ENCODE results near the gene TENT4A.
"Not testable (repeated sequence)": the region's sequence is repeated elsewhere in the genome, so short reads cannot be mapped to it uniquely, and the experiment has no call there.

Gene TENT4A

DNA sequence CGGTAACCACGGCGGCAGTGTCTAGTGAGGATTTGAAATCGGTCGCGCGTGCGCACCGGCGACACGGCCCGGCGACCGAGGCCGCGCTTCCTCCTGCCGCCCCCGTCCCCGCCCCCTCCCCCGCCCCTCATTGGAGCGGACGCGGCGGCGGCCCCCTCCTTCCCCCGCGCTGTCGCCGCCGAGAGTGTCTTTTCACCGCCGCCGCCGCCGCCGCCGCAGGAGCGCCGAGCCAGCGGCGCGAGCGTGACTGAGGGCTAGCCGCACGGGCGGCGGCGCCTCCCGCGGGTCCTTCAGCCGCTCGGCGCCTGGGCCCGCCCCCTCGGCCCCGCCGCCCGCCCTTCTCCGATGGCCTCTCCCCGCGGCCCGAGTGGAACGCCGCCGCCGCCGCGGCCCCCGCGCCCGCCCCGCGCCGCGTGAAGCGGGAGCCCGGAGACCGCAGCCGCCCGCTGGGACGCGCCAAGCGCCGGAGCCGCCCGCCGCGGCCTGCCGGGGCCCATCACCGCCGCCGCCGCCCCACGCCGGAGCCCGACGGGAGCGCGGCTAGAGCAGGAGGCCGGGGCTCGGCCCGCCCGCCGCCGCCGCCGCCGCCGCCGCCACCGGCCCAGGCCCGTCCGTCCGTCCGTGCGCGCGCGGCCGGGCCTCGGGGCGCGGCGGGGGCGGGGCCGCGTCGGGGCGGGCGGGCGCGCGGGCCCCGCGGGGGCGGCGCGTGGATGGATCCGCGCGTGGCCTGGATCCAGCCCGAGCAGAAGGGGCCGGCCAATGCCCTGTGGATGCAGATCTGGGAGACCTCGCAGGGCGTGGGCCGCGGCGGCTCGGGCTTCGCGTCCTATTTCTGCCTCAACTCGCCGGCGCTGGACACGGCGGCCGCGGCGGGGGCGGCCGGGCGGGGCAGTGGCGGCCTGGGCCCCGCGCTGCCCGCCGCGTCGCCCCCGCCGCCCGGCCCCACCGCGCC, at the start of gene TENT4A:
Gene TENT4A, plus strand, starts transcription at position 159 of the 952 bp plus-strand sequence. Its CDS starts 552 bp downstream, at position 711.
- no peak for DNase-seq

DNA sequence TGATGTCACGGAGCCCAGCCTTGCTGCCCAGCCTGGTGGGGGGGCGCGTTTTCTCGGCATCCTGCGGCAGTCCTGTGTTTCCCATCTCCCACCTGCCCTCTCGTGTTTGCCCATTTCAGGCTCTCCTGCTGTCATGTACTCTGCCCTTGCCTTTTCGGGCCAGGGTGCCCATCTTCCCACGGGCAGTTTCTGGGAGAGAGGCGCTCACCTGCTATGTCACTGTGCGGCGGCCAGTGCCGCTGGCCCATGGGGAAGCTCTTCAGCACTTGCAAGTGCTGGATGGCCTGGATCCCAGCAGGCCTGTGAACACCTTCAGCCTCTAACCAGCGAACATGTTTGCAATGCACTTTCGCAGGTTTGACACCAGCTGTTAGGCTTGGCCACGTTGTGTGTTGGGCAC, 46.5 kb upstream of the TENT4A start:
- no peak for DNase-seq

DNA sequence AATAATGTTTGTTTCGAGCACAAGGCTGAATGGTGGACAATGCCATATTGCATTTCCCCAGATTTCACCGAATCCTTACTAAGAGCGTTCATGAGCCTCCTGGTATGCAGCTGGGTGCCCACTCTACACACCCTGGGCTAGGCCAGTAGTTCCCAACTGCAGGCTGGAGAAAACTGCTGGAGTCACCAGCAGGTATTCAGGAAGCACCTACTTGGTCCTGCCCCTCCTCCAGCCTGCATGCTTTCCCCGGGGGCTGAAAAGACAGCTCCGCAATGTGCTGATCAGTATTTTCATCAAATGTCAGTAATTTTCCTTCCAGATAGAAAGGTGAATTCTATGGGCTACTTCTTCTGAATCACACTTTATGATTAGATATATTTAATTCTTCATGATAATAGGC, 45.6 kb upstream of the TENT4A start:
- no peak for DNase-seq

DNA sequence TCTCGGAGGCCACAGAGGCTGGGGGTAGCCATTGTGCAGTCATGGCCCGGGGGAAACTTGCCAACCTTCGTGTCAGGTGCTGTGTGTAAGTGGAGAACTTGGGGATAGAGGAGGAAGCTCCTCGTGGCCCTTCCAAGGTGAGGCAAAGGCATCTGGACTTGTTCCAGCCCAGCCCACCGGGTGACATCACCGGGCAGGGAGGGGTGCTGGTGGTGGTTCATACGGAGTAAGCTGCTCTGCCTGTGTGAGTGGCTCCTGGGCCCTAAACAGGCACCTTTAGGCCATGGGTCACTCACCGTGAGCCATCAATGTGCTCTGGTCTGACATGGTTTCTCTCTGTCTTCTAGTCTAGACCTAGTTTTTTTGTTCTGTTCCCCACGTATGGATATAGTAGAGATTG, 44.5 kb upstream of the TENT4A start:
- DNase-seq = not testable (repeated sequence)

DNA sequence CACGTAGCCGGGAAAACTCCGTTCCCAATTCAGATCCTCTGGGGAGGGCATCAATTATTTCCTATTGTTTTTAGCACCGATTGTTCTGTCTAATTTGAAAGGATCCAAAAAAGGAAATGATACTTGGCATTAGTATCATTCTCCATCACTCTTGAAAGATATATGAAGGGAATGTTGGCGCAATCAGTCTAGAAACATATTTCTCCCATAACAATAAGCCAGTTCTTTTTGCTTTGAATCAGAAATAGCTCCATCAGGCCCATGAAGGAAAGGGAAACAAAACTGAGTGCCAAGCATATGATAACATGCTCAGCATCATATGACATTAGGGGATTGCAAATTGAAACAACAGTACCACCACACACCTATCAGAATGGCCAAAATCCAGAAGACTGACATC, 40.2 kb upstream of the TENT4A start:
- DNase-seq = no peak

DNA sequence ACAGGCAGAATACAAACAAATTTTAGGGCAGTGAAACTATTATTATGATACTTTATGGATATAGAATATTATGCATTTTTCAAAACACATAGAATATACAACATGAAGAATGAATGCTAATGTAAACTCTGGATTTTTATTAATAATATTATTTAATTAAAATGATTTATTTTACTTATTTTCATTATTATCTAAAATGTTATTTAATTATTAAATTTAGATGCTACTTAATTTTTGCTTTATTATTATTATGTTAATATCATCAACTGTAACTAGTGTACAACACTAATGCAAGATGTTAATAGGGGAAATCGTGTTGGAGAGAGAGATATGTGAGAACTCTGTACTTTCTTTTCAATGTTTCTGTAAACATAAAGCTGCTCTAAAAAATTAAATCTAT, 39.3 kb upstream of the TENT4A start:
- DNase-seq = no peak

DNA sequence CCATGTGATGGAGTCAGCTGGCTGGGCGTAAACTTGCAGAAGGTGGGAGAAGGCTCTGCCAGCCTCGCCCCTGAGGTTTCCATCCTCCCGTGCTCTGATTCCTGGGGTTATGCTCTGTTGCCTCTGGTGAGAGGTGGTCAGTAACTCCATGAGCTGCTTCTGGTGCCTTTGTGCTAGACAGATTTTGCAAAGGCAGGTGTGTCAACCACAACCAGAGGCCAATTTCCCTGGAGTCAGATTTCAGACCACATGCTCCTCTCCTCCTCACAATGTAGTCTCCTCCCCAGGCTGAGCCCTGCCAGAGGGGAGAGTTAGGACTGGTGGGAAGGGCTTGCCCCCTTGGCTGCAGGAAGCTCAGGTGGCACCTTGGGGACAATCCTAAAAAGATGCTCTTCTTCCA, 38.8 kb upstream of the TENT4A start:
- no peak for DNase-seq

DNA sequence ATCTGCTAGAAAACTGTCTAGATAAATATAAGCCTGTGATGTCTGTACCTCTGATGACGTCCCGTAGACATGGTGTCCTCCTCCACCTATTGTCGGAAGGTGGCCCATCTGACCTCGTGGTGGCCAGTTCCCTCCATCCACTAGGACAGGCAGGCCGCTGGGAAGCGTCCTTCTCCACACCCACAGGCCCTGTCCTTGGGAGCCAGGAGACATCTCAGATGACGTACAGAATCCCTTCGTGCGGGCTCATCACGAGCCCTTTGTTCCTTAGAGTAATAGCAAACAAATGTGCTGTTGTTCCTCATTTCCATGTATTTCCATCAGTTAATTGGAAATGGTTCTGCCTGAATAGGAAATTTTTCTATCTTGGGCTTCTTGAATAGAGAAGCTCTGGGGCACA, 38.3 kb upstream of the TENT4A start:
- no peak for DNase-seq

DNA sequence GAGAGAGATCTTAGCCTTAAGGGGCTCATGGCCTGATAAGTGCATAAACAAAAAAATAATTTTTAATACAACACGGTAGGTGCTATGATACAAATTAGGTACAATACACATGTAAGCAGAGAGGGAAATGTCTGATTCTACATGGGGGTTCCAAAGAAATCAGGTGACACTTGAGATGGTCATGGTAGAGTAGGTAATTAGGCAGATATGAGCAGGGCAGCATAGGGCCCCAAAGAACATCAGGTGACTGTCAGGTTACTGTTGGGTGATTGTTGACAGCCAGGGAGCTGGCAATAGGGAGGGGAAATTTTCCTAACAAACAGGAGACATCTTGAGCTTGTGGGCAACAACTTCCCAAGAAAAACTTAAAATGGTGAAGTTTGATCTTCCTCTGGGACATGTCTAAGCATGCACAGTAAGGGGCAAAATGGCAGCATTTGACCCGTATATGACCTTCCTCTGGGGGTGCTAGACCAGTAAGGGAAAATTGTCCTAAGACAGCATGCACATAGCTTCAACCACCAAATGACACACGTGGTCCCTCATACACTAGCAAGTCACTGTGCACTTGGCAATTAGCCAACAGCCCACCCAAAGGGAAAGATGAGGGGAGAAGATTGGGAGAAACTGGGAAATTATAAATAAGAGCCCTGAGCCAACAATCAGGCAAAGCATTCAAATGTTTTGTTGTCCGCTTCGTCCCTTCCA, 37.3 kb upstream of the TENT4A start:
- DNase-seq = no peak

DNA sequence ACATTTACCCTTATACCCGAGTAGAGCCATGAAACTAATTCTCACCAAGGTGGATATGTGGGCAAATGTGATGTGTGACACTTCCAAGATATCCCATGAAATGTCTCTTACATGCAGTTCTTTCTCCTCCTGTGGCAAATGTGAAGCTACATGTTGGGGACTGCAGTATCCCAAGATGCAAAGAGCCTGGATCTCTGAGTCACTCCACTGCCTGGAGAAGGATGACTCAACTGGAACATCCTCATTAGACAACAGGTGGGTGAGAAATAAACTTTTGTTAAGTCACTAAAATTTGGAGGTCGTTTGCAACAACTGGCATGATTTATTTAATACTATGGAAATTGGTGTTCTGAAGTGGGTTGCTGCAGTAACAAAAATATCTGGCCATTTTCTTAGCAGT, 36.5 kb upstream of the TENT4A start:
- no peak for DNase-seq

DNA sequence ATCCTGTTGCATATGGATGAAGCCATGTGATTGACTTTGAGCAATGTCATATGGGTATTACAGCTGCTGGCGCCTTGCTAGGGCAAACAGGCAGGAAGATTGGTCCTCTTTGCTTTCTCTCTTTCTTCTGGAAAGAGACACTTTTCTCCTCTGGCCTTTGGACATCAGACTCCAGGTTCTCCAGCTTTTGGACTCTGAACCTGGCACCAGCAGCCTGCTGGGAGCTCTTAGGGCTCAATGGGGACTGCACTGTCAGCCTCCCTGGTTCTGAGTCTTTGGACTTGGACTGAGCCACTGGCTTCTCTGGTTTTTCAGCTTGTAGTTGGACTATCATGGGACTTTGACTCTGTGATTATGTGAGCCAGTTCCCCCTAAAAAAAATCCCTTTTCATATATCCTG, 34.8 kb upstream of the TENT4A start:
- no peak for DNase-seq

DNA sequence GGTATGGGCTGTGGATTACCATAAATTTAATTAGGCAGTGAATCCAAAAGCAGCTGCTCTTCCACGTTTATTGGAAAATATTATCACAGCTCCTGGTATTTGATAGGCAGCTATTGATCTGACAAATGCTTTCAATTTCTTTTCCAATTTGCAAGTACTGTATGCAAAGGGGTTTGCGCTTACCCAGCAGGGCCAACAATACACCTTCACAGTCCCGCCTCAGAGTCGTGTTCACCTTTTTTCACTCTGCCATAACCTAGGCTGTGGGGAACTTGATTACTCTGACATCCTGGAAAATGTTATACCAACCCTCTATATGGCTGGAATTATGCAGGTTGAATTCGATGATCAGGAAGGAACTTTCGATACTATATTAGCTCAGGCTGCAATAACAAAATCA, 32.3 kb upstream of the TENT4A start:
- DNase-seq = no peak

DNA sequence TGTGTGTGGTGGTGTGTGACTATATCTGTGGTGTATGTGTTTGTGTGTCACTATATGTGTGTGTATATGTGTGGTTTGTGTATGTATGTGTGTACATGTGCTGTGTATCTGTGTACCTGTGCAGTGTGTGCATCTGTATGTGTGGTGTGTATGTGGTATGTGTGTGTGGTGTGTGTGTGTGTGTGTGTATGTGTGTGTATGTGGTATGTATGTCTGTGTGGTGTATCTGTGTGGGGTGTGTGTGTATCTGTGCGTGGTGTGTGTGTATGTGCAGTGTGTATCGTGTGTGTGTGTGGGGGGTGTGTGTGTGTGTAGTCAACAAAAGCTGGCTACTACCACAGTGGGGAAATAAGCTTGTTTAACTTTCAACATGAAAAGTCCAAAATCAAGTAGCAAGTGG, 31.6 kb upstream of the TENT4A start:
- no peak for DNase-seq

DNA sequence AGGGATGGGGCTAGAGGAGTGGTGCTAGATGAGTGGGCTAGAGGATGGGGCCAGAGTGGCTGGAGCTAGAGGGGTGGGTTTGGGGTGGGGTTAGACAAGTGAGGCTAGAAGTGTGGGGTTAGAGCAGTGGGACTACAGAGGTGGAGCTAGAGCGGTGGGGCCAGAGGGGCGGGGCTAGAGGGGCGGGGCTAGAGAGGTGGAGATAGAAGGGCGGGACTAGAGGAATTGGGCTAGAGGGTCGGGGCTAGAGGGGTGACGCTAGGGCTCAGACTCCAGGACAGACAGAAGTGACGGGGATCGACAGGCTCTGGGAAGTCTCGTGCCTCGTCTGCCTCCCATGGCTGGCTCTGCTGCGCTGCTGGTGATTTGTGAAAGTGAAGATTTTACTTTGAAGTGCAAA, 31.0 kb upstream of the TENT4A start:
- no peak for DNase-seq

DNA sequence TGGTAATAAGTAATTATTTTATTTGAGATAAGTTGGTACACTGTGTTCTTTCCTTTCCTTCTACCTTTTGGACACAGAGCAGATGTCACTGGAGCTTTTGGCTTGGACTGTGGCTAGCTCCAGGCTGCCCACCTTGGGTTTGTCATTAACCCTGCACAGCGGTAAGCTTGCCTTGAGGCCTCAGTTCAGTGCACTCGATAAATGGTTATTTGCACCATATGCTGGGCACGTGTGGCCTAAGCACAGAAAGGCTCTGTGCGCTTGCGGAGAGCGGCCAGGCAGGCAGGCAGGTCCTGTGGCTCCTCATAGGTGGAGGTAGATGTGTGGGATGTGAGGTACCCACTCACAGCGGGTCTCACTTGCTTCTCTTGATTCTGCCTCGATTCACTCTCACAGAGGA, 30.0 kb upstream of the TENT4A start:
- DNase-seq = no peak

DNA sequence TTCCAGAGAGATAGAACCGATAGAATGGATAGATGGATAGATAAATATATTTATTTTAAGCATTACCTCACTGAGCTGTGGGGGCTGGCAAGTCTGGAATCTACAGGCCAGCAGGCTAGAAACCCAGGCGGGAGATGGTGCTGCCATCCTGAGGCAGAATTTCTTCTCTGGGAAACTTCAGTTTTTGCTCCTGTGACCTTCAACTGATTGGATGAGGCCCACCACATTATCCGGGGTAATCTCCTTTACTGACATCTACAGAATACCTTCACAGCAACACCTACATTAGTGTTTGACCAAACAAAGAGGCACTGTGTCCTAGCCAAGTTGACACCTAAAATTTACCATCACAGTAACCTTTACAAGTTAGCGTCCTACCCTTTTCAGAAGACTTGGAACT, 29.2 kb upstream of the TENT4A start:
- no peak for DNase-seq

DNA sequence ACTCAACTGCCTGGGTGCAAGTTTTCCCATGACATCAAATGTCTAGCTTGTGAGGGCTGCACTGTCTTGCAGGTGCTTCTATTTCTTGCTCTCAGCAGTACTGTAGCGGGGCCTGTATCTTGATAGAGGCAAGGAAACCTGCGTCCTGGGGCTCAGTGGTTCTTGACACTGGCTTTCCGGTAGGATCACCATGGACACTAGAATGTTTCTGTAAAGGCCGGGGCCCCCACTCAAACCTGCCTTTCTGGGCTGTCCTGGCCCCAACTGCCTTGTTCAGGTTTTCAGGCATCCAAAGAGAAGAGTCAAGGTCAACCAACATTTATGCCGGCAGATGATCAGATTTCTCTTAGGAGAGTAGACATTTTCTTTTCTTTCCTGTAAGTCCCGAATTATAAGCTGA, 26.7 kb upstream of the TENT4A start:
- no peak for DNase-seq

DNA sequence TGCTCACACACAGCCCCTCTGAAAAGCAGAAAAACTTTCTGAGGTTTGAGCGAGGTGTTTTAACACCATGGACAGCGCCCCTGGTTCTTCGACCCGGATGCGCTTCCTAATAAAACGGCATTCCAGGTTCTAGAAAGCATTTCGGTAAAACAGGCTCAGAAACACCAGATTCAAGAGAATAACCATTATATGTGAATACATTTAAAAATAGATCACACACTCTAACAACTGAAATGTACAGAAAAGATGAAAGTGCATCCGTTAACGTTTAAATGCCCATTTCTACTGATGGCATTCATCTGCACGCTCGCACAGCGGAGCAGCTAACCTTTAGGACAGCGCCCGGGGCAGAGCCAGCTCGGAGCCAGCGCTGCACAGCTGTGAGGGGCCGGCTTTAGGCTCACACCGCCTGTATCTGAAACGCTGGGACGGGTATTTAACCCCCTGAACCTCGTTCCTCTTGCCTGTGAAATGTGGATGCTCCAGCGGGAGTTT, 26.3 kb upstream of the TENT4A start:
- no peak for DNase-seq

DNA sequence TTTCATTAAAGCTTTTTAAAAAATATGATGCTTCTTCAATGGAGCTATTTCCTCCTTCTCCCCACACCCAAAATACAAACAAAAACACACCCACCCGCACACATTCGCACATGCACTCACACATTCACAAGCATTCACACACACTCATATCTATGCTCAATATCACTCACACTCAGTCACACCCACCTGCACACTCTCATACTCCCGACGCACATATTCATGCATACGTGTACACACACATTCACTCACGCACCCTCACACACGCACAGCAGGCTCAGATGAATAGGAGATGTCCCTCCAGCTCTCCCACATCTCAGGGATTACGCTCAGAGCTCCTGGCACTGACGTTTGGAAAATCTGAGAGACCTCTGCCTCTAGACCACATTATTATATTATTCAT, 25.7 kb upstream of the TENT4A start:
- no peak for DNase-seq

DNA sequence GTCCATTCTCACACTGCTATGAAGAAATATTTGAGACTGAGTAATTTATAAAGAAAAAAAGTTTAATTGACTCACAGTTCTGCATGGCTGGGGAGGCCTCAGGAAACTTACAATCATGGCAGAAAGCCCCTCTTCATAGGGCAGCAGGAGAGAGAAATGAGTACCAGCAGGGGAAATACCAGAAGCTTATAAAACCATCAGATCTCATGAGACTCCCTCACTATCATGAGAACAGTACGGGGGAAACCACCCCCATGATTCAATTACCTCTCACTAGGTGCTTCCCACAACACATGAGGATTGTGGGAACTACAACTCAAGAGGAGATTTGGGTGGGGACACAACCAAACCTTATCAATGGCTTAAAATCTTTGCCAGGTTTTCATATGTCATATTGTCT, 20.3 kb upstream of the TENT4A start:
- no peak for DNase-seq

DNA sequence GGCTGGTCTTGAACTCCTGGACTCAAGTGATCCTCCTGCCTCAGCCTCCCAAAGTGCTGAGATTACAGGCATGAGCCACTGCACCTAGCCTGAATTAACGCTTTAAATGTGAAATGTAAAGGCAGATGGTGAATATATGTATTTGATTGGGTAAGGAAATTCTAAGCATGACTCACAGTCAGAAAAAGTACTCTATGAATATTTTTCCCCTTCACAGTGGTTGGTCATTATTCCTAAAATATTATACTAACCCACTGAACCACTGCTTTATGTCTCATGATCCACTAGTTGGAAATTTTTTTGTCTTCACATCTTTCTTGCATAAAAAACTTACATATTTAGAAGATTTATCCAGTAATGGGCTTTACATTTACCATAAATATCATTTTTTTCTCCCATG, 14.5 kb upstream of the TENT4A start:
- DNase-seq = no peak

DNA sequence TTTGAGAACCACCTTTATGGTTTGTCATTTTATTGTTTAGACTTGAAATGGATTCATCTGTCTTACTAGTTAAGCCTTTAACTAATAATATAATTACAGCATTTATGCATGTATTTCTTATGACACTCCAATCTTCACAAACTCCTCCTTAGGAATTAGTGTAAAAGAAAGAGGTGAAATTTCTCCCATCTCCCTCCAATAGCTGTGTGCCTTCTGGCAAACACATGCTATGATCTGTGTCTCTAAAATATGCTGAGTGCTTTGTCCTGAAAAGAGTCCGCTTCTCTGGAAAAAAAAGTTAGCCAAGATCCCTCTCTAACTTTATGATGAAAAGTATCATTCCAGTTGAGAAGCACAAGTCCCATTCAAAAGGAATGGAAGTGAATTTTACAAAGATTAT, 13.9 kb upstream of the TENT4A start:
- no peak for DNase-seq

DNA sequence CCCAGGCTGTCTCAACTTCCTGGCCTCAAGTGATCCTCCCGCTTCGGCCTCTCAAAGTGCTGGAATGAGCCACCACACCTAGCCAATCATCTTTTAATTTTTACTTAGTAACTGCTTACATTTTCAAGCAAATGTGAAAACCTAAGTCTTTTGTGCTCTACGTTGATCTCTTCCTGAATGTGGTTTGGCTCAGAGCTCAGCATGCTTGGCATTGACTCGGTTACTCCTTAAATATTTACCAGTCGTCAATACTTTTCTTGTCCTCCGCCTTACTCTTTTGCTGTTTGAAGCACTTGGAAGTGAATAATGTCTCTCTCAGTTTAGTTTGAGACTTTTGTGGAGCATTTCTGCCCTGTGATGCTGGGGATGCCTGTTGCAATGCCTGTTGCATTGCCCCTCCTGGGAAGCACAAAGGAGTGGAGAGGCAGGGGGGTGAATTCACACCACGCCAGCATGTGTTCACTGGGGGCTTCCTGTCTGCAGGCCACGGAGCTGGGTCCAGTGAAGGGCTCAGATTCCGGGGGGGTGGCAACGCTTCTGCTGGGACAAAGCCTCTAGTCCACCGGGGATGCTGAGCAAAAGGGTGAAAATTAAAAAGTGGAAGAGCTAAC, 13.1 kb upstream of the TENT4A start:
- DNase-seq = no peak

Measured in AML-193 (cell line).